ENCODE data around the gene ARID4B. TPM values are rescaled to one million over a fixed set of nuclear protein-coding genes. Genes with fewer than 3 reads are reported as not detected.

The ARID4B gene
- total RNA-seq, 1 experiment from 2014 or later, result 34.0 TPM

DNA sequence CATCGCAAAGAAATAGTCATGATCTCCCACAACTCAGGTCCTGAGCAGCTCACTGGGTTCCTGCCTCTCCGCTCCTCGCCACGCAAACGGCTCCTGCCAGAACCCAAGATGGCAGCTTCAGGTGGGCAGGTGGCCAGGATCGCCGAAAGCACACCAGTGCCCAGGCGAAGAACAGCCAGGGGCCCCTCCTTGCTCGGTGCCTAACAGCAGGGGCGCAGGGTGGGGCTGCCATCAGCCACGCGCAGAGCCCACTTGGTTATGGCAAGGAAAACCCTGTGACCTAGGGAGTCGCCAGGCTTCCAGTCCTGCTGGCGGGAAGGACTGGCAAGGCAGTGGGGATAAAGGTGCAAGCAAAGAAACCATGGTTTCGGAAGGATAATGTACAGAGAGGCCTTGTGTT, 47.5 kb downstream of the ARID4B start:
- H2AK5ac ChIP-seq (ENCODE audit: insufficient read length, low read length), result no peak overlapping the region
- Mint-ChIP-seq H3K4me3 (no peak overlapping the region), H3K36me3 (ENCODE audit: insufficient read depth in 1 of 3, low read depth in 3 of 3) (peaks cover 0 to 3% (median 0%) of the 10 kb centered on the region in 3 experiments; a peak in 4 of 7 replicates), H3K9me3 (no peaks in the 10 kb centered on the region), H3K27me3 (ENCODE audit: low read depth) (no peaks in the 10 kb centered on the region), H3K4me1 (peaks cover 43 to 56% of the 10 kb centered on the region in 2 experiments), H3K27ac (peak overlapping the region; percentile 15 to 91 (median 28); a peak in 4 of 7 replicates)
- H2BK12ac ChIP-seq (ENCODE audit: insufficient read length, low read depth, low read length), result no peak overlapping the region
- H3K9ac ChIP-seq (ENCODE audit: extremely low read depth, insufficient read length, low read length), result no peak overlapping the region
- H3K27me3 ChIP-seq (ENCODE audit: insufficient read depth, low read length), result no peaks in the 10 kb centered on the region
- H3K79me1 ChIP-seq (ENCODE audit: insufficient read depth, low read depth, low read length, poor library complexity, severe bottlenecking), result peaks cover 4% of the 10 kb centered on the region
- no peak overlapping the region for H3K18ac ChIP-seq (ENCODE audit: insufficient read length, low read depth, low read length)
- no peak overlapping the region for H2BK5ac ChIP-seq (ENCODE audit: insufficient read length, low read length)
- H3K4me2 ChIP-seq (ENCODE audit: insufficient read depth, insufficient read length, low read length), result no peak overlapping the region
- no peaks in the 10 kb centered on the region for H3K9me3 ChIP-seq (ENCODE audit: control insufficient read depth, low read depth, low read length)
- H3K27ac ChIP-seq (ENCODE audit: insufficient read length, low read depth, low read length), result no peak overlapping the region
- no peak overlapping the region for H2BK20ac ChIP-seq (ENCODE audit: low read depth, low read length, poor library complexity, severe bottlenecking)
- H3T11ph ChIP-seq (ENCODE audit: low read length), result no peak overlapping the region
- H4K8ac ChIP-seq (replicated peaks; ENCODE audit: insufficient read length, low read depth, low read length), result no peak overlapping the region
- no peak overlapping the region; the same call in 1 of the 2 replicates for H3K14ac ChIP-seq (ENCODE audit: insufficient read depth, low read length)
- H2BK15ac ChIP-seq (ENCODE audit: low read depth, low read length), result no peak overlapping the region
- no peaks in the 10 kb centered on the region for H4K20me1 ChIP-seq (ENCODE audit: control insufficient read depth, insufficient read depth, insufficient read length)
- peaks cover 31% of the 10 kb centered on the region; the same call in 1 of the 2 replicates for H3K79me2 ChIP-seq (ENCODE audit: insufficient read depth, low read length)
- DNase-seq, result no peak
- no peak overlapping the region for H3K56ac ChIP-seq (ENCODE audit: insufficient read length, low read depth, low read length)
- H3K23me2 ChIP-seq (ENCODE audit: insufficient read length, low read depth, low read length, poor library complexity, severe bottlenecking), result no peaks in the 10 kb centered on the region
- no CpG with 5 or more reads among the region's 15 CpGs for WGBS (ENCODE audit: extremely low coverage, insufficient read length, low lambda C conversion rate)
- H4K5ac ChIP-seq (ENCODE audit: insufficient read length, low read depth, low read length), result no peak overlapping the region
- H2AFZ ChIP-seq (ENCODE audit: low read length), result no peak overlapping the region
- TF ChIP-seq, protein P1, sequence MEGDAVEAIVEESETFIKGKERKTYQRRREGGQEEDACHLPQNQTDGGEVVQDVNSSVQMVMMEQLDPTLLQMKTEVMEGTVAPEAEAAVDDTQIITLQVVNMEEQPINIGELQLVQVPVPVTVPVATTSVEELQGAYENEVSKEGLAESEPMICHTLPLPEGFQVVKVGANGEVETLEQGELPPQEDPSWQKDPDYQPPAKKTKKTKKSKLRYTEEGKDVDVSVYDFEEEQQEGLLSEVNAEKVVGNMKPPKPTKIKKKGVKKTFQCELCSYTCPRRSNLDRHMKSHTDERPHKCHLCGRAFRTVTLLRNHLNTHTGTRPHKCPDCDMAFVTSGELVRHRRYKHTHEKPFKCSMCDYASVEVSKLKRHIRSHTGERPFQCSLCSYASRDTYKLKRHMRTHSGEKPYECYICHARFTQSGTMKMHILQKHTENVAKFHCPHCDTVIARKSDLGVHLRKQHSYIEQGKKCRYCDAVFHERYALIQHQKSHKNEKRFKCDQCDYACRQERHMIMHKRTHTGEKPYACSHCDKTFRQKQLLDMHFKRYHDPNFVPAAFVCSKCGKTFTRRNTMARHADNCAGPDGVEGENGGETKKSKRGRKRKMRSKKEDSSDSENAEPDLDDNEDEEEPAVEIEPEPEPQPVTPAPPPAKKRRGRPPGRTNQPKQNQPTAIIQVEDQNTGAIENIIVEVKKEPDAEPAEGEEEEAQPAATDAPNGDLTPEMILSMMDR (conservative IDR thresholded peaks at IDR 0.05), result no peak
- no peak overlapping the region for H2BK120ac ChIP-seq (ENCODE audit: low read depth, low read length, poor library complexity, severe bottlenecking)
- H4K91ac ChIP-seq (ENCODE audit: insufficient read length, low read depth, low read length), result no peak overlapping the region
- H3K23ac ChIP-seq (ENCODE audit: insufficient read length, low read depth, low read length), result no peak overlapping the region
- H3K4ac ChIP-seq (ENCODE audit: low read depth, low read length), result no peak overlapping the region
- peaks cover 2% of the 10 kb centered on the region; the same call in 1 of the 2 replicates for H3K4me1 ChIP-seq (ENCODE audit: insufficient read depth, low read length)

Measured in H9 (cell line).